Activated T-helper 1 cell treated with Interleukin-2 at 50 U/mL for 16 hours (primary cell): ENCODE data around the gene TSPOAP1.

Experiments used
- DNase-seq: peaks from one replicate; pipeline ENCODE4 v3.0.0-alpha.2; 2020; ENCODE audit warnings: low read depth

TSPOAP1 gene

DNA sequence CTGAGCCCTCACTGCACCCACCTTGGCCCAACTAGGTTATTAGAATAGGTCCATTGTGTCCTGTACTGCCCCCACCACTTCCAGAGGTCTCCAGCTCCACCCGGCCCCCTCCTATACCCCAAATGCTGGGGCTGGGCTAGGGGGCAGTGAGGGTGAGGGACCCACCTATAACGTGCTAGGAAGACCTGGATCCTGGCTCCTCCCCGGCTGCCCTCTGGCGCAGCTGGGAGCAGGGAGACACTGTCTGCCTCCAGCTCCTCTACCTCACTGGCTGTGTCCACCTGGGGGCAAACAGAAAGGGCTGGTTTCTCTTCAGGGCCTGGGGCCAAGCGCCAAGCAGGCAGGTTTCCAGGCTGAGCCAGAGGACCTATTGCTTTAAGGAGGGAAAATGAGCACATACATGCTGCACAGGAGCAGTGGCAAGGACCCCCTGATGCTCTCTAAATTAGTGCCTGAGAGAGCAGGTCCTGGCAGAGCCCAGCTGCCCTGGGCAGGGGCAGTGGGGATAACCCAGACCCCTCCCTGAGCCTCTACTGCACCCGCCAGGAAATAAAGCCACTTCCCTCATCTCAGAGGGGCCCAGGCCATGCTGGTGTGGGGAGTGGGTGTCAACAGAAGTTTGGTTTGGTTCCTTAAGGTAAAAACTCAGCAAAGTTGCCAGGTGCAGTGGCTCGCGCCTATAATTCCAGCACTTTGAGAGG is 12.2 kb downstream of the TSPOAP1 start:
- DNase-seq, result no peak

DNA sequence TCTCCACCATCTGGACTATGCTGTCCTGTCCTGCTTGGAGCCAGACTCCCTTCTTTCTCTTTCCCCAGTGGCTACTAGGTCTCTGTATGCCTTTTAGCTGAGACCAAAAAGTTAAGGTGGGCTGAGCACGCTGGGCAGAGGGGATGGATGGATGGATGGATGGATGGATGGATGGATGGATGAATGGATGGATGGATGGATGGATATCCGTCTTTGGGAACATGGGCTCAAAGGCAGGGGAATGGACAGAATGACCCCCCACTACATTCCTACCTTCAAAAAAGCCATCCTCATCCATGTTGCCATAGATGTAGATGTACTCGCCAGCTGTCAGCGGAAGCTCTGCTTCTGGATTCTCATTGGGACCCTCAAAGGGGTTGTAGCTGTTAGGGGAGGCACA is 12.8 kb downstream of the TSPOAP1 start:
- DNase-seq, result no peak

DNA sequence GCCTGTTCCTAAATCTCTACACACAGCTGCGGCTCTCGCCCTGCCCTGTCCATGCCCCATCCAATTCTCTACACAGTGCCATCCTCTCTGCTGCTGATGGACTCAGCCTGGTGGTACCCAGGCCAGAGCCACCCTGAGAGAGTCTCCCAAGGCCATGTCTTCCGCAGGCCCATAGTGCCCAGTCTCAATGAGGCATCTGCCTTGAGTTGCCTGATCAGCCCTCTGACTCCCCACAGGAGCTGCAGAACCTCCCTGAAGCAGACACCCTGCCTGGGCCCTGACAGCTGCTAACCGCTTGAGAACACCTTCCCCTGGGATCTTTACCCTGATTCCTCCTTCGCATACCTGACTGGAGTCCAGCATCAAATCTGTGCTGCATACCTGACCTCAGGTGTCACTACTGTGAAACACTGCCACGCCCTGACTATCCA is 13.3 kb downstream of the TSPOAP1 start:
- no peak for DNase-seq

DNA sequence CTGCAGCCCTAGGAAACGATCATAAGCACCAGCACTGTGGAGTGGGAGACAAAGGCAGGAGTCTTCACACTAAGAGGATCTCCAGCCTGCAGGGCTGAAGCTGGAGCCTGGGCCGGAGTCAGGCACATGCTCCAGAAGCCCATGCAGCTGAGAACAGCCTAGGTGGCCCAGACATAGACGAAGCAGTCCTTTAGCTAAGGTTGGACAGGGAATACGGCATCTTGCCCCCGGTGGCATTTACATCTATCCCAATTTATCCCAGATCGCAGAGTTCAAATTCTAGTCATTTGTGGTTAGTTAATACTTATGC is 13.9 kb downstream of the TSPOAP1 start:
- DNase-seq, result no peak

DNA sequence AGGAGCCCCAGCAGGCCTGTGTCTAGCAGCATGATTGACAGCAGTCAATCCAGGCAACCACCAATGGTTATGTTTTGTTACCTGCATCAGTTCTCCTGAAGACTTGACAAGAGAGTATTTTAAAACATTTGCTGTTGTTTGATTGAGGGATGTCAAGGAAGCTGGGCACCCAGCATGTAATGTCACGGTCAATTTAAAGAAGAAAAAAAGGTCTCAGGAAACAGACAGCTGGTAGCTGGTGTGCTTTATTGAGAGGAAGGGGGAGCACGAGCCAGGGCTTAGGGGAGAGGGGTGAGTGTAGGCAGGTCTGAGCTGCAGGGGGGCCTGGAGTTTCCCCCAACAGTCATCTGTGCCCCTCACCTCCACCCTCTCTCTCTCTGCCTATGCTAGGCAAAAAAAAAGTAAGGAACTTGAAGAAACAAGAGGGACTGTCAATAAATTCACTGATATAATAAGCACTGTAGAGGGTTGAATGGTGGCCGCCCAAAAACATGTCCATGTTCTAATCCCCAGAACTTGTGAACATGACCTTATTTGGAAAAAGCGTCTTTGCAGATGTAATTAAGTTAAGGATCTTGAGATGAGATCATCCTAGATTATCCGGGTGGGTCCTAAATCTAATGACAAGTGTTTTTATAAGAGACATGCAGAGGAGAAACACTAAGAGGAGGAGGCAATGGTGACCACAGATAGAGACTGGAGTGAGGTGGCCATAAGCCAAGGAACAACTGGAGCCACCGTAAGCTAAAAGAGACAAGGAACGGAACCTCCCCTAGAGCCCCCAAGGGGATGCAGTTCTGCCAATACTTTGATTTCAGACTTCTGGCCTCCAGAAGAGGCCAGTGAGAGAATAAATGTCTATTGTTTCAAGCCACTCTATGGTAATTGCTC is 14.5 kb downstream of the TSPOAP1 start:
- no peak for DNase-seq

DNA sequence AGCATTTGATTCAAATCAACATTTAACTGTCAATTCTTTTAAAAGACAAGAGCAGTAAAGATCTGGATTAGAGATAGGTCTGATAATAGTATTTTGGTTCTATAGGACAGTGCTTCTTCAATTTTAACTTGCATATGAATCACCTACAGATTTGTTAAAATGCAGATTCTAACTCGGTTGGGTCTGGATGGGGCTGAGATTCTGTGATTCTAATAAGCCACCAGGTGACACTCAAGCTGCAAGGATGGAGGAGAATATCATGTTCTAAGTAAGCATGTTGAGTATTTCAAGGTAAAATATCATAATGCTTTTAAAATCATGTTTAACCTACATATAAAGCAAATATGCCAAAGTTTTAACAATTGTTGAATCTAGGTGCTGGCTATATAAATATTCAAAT is 15.8 kb downstream of the TSPOAP1 start:
- DNase-seq, result no peak

DNA sequence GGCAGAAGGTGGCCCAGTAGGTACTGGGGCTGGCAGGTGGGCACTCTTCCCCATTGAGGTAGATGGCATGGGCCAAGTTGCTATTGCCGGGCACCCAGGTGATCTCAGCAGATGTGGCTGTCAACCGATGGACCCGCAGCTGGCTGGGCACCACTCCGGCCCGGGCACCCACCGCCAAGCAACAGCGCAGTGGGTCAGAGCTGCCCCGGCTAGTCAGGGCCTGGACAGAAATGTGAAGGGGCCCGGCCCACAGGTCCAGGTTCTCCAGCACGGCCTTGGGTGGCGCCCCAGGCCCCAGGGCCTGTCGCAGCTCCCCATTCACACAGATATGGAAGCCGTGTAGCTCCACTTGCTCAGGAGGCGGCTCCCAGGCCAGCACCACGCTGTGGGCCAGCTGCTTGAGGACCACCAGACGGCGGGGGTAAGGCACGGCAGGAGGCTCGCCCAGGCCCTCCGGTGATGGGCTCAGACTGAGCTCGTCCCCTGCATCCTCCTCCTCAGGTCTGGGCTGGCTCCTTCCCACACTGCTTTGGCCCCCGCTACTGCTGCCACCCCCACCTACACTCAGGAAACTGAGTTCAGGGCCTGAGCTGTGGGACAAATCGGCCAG is 16.5 kb downstream of the TSPOAP1 start:
- DNase-seq, result no peak

DNA sequence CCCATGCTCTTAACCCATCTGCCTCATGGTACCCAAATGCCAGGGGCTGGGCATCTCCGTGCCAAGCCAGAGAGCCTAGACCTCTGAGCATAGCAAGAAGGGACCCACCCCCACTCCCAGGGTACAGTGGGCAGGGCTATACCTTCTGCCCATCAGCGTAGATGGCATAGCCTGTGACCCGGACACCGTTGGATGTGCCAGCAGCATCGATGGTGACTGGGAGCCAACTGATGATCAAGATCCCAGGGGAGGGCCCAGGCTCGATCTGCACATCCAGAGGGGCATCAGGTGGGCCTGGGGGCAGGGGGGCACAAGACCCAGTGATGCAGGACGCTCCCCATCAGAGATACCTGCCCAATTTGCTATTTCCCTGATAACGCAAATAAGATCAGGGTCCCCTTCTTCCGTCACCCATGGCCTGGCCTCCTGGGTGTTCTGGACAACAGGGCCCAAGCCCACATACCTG is 17.1 kb downstream of the TSPOAP1 start:
- DNase-seq, result no peak

DNA sequence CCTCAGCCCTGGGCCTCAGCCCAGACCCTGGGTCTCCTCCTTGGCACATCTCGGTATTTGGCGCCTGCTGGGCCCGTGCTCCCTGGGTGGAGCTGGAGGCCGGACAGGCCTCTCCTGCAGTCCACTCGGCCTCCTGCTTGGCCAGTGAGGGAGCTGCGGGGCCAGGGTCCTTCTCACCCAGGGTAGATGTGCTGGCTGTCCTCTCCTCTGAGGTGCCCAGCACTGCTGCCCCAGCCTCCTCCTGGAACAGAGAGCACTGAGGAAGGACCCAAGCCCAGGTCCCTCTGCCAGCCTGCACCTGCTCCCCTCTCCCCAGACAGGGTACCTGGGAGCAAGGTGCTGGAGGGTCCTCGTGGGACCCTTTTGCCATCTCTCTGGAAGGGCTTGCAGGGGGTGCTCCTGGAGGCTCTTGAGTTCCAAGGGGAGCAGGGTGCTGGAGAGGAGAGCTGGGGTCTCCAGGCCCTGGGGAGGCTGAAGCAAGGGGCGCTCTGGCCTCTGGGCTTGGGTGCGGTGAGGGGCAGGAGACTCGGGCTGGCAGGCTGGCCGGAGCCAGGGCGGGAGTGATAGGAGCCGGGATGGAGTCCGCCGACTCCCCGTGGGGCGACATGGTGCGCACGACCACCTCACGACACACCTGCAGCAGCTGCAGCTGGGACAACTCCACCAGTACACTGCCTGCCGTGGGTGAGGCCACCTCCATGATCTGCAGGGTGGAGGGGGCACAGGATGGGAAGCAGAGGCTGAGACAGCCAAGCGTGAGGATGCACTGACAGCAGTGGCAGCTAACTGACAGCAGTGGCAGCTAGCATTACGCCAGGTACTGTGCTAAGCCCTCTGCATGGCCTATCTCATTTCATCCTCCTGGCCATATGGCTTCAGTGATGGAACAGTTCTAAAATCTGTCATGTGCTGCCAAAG is 17.8 kb downstream of the TSPOAP1 start:
- no peak for DNase-seq

DNA sequence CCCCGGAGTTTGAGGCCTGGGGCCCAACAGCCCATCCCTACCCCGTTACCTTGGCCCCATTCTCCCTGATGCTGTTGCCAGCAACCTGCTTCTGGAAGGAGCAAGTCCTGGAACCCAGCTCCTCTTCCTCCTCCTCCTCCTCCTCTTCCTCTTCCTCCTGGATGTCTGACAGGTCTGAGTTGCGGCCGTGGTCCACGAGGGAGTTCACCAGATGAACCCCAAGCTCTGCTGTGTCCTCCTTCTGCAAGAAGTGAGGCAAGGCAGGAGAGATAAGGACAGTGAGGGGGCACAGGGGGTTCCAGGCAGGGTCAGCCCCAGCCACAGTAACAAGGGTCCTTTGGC is 18.7 kb downstream of the TSPOAP1 start:
- DNase-seq, result no peak

DNA sequence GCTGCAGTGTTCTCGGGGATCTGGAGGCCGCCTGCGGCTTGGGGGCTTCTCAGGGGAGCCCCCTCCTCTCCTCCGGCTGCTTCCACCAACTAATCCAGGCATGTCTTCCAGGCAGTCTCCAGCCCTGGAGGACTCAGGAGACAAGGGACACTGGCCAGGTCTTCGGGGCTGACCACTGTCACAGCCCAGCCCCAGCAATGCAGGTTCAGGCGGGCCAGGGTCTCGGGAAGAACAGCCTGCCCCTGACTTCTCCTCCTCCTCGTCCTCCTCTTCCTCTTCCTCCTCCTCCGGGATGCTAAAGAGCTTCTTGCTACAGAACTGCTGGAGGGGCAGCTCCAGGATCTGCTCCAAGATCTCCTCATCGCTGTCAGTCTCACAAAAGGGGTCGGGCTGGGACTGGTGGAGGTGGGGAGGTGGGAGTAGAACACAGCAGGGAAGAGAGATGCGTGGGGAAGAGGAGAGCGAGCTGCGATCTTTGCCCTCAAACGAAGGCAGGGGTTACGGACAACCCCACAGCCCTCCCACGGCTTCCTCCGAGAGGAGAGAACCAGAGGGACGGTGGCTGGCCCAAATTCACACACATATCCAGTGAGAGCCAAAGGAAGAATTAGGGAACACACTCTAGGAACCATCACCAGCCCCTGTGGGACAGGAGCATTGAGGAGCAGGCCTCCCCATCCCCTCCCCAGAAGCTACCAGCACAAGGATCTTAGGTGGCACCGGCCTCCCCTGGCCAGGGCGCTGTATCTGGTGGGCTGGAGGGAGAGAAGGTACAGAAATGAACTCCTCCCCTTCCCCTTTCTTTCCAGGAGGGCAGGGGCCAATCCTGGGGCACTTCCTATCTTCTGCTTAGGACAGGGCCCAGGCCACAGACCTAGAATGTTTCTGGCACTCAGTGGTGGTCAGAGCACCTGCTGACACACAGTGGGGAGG is 19.3 kb downstream of the TSPOAP1 start:
- DNase-seq, result no peak

DNA sequence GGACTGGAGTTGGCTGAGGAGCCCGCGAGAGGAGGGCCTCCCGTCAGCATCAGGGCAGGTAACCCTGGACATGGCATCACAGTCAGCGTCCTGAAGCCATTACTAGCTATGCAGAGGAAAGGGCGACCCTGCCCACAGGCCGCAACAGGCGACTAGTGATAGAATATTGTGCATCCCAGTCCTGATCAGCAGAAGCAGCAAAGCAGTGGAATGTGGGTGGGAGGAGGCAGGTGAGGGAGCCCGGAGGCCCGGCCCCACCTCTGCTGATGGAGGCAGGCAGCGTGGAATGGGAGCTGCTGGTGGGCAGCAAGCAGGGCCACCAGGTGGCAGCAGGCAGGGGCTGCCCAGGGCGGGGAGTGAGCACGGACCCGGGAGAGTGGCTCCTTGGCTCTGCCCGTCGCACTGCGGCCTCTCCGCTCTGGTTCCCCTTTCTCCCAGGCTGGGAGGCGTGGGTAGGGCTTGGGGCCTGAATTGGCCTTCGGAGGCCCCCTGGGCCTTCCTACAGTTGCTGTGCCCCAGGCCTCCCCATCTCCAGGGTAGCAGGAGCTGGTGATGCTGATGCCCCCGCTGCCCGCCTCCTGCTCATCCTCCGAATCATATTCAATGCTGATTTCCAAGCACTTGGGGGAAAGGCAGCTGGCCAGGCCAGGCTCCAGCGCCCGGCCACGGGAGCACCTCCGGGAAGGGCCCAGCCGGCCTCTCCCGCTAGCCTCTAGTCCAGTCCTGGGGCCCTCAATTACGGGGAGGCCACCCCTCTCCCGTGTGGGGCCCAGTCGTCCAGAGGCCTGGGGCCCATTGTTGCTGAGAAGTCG is 20.2 kb downstream of the TSPOAP1 start:
- DNase-seq, result no peak

DNA sequence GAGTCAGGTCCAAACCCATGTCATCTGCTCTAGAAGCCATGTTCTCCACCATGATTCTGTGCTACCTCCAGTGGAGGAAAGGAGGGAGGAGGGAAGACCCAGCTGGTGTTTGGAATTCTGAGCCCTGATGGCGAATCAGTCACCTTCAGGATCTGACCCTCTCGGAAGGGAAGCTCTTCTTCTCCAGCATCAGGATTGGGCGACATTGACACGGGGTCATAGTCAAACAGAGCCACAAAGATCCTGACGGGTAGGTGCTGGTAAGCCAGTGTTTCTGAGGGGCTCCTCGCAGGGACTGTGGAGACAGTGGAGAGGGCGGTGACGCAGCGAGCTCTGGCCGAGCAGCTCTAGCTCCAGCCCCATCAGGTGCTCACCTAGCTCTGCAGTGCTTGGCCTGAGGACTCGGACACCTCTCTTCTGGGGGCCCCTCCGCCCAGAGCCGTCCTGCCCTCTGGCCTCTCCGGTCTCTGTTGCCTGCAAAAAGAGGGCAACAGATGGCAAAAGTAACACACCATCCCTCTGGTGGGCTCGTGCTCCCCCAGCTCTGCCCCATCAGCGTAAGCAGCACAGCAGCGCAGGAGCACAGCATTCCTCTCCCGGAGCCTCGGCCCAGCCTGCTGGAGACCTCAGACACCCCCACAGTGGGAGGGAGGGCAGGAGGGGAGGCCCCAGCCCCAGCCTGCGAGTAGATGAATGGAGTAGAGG is 21.0 kb downstream of the TSPOAP1 start:
- no peak for DNase-seq

DNA sequence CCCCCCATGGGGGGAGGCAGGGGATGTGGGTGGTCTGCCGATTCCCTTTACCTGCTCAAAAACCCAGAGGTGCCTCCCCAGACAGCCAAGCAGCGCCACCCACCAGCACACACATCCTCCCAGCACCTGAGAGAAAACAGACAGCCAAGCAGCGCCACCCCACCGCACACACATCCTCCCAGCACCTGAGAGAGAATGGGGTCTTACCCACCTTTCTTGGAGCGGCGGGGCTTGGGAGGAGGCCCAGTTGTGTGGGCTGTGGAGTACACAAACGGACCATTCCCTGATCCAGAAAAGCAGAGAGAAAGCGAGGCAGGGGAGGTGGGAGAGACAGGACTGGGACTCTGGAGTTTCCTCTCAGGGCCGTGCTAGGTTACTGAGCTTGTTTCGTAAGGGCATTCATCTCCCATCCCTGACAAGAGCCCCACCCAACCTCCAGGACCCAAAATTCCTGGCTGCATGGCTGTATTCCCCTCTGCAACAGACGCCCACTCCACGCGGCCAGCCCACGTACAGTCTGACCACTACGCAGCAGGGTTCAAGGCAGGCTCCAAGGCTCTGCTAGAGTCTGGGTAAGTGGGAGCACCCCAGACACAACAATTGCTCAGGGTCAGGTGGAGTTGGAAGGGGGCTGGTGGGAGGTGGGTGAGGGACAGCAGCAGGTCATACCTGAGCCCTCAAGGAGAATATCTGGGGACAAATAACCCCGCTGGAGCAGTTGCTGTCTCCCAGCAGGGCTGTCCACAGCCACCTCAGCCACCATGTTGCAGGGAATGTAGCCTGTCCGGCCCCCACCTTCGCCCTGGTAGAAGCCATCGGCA is 22.3 kb downstream of the TSPOAP1 start:
- DNase-seq, result no peak

DNA sequence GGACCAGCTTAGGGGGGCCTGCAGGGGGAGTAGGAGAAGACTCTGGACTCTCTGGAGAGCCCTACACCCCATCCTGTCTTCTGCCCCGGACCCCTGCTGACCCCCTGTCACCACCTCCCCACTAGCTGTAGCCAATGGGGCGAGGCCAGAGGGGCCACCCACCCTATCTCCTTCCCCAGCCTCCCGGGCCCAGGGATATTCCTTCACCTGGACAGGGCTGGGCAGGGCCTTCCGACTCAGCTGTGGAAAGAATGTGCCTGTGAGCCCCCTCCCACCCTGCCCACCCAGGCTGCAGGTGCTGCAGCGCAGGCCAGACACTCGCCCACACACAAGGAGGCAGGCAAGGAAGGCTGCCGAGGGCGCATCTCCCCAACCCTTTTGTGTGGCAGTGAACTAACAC is 23.0 kb downstream of the TSPOAP1 start:
- DNase-seq, result no peak

DNA sequence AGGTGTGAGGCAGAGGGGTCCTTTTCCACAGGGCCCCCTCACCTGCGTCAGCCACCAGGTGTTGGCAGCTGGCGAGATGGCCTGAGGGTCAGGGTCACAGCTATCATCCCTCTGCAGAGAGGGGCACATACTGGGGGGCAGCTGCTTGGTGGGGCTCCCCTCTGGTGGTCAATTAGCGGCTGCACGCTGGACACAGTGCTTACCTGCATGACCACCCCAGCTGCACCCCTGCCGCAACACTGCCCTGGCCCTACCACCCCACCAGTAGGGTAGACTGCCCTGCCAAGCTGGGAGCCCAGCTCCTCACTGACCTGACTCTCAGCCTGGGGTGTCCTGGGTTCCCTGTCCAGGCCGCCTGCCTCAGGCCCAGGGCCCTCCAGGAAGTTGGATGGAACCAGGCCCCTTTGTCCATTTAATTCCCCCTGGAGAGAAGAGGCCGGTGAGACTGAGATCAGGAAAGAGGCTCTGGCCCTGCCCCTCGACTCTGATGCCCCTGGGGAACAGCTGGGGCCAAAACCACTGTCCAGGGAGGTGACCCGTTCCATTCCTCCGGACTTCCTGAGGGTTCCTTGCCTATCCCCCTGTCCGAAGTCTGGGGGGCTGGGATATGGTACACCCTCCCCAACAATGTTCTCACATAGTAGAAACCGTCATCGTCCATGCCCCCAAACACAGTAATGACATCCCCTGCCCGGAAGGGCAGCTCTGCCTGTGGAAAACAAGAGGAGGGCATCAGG is 23.7 kb downstream of the TSPOAP1 start:
- no peak for DNase-seq

DNA sequence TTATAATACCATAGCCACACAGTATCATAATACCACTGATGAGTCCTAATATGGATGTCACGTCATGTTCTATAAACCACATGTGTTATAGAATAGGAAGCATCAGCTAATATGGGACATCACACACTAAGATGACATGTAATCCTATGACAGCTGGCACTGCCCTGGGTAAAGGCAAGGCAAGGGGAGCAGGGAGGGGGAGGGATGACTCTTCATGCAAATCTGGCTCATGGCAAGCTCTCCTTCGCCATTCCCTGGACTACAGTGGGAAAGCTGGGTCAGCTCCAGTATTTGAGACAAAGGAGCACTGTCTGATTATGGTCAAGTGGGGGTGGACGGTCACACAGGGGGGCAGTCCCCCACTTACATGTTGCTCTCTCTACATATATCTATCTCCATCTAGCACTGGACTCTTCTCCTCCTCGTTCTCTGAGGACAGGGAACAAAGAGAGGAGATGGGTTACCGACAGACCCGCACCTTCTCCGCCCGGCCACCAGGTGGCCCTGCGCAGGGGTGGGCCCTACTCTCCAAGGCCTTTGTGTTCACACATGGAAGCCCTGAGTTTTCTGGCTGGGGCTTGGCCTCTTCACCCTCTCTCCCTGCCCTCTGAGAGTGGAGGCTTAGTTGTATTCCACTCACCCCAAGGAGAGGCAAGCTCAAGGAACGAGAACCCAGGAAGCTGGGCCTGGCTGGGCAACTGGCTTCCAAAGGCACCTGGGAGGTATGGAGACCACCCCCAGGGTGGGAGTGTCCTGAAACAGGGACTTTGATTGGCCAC is 24.4 kb downstream of the TSPOAP1 start:
- peak; percentile 38 for DNase-seq
